ENCODE measurements around the gene GUCA1C. TPM values are rescaled to one million over a fixed set of nuclear protein-coding genes. Genes with fewer than 3 reads are reported as not detected.
A peak's percentile ranks its signal among the peaks of the same experiment; 100 is the strongest.

The GUCA1C gene, protein sequence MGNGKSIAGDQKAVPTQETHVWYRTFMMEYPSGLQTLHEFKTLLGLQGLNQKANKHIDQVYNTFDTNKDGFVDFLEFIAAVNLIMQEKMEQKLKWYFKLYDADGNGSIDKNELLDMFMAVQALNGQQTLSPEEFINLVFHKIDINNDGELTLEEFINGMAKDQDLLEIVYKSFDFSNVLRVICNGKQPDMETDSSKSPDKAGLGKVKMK
- not detected for total RNA-seq
- long read RNA-seq = 0 reads

DNA sequence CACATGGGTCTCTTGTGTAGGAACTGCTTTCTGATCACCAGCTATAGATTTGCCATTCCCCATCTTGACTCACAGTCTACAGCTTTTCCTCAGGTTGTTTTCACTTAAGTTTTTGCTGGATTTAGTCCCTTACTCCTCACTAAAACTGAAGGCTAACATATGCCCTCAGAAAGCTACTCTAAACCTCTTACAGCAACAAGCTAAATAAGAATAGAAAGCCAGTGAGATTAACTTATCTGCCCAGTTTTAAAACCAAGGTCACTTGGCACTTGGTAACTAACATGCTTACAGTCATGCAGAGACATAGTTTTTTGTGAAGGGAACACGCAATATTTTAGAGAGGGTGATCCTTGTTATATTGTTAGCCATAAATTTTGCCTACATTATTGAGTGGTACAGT is at the start of gene GUCA1C:
TSS of gene GUCA1C (minus strand) at position 180 of the 400 bp plus-strand sequence. CDS start at position 63, 117 bp downstream.
- DNase-seq = no peak
- TF ChIP-seq, protein P1, sequence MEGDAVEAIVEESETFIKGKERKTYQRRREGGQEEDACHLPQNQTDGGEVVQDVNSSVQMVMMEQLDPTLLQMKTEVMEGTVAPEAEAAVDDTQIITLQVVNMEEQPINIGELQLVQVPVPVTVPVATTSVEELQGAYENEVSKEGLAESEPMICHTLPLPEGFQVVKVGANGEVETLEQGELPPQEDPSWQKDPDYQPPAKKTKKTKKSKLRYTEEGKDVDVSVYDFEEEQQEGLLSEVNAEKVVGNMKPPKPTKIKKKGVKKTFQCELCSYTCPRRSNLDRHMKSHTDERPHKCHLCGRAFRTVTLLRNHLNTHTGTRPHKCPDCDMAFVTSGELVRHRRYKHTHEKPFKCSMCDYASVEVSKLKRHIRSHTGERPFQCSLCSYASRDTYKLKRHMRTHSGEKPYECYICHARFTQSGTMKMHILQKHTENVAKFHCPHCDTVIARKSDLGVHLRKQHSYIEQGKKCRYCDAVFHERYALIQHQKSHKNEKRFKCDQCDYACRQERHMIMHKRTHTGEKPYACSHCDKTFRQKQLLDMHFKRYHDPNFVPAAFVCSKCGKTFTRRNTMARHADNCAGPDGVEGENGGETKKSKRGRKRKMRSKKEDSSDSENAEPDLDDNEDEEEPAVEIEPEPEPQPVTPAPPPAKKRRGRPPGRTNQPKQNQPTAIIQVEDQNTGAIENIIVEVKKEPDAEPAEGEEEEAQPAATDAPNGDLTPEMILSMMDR (IDR thresholded peaks at IDR 0.05) = no peak
- no peak for TF ChIP-seq POLR2A (IDR thresholded peaks at IDR 0.05)
- Histone ChIP-seq H3K4me3 (no peak within 1 kb of the TSS), H3K9me3 (no peaks in the 10 kb centered on the region), H3K36me3 (no peaks in the 10 kb centered on the region), H3K27ac (no peak within 1 kb of the TSS), H3K27me3 (no peaks in the 10 kb centered on the region), H3K4me1 (no peaks in the 10 kb centered on the region)
- WGBS (ENCODE audit: insufficient coverage, low coverage, low lambda C conversion rate, missing lambda C conversion rate) = 92% methylated on average over 1 of the region's 1 CpG
- ATAC-seq = no peak
- intact Hi-C loops (cut with DNase I) = no loop called here

DNA sequence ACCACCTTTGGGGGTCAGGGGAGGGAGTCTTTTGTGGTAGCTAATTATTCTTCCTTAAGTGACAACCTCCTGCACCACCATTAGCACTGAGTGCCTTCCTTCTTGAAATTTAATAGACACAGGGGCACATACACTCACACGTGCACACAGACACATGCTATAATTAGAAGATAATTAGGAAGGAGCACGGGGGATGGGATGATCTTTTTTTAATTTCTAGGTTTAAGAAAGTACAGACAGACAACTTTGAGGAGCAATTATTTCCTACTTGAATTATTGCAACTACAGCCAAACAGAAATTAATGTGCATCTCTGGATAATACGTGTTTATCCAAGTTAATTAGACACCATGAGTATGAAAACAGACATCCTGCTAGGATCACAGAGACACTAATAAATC is 44.8 kb upstream of the GUCA1C start:
- TF ChIP-seq, protein P1 (IDR thresholded peaks at IDR 0.05) = no peak
- no peaks in the 10 kb centered on the region for H3K27me3 ChIP-seq
- H3K36me3 ChIP-seq = no peaks in the 10 kb centered on the region
- intact Hi-C loops (cut with DNase I) = no loop called here
- no peaks in the 10 kb centered on the region for H3K4me1 ChIP-seq
- 59% methylated on average over 3 of the region's 3 CpGs for WGBS (ENCODE audit: insufficient coverage, low coverage, low lambda C conversion rate, missing lambda C conversion rate)
- no peak overlapping the region for H3K27ac ChIP-seq
- H3K4me3 ChIP-seq = no peak overlapping the region
- ATAC-seq = no peak
- no peak for DNase-seq
- no peaks in the 10 kb centered on the region for H3K9me3 ChIP-seq

GRCh38 chr3:108985844-108986243 is 32.2 kb upstream of the GUCA1C start:
- WGBS (ENCODE audit: insufficient coverage, low coverage, low lambda C conversion rate, missing lambda C conversion rate) = 6% methylated on average over 1 of the region's 1 CpG
- H3K36me3 ChIP-seq = no peaks in the 10 kb centered on the region
- no peak for DNase-seq
- no peak overlapping the region for H3K27ac ChIP-seq
- no peak for TF ChIP-seq POLR2A (IDR thresholded peaks at IDR 0.05)
- TF ChIP-seq, protein P1 (IDR thresholded peaks at IDR 0.05) = no peak
- no peak for ATAC-seq
- no peak overlapping the region for H3K4me3 ChIP-seq
- H3K27me3 ChIP-seq = no peaks in the 10 kb centered on the region
- peaks cover 0 to 4% (median 0%) of the 10 kb centered on the region in 4 donors for H3K4me1 ChIP-seq
- intact Hi-C loops (cut with DNase I) = no loop called here
- no peaks in the 10 kb centered on the region for H3K9me3 ChIP-seq

DNA sequence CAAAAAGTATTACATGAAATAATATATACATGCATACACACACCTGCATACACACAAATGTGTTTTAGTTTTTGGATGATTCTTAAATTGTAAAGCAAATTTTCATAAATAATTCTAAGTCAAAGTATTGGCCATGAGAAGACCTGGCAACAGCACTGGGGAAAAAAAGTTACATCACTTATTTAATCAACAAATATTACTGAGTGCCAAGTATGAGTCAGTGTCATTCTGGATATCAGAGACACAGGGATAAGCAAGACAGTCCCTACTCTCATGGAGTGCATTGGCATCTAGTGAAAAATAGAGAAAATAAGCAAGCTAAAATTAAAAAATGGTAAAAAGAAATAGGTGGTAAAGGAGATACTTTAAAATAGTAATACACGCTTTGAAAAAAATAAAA is 29.4 kb upstream of the GUCA1C start:
- intact Hi-C loops (cut with DNase I) = no loop called here
- H3K27me3 ChIP-seq = no peaks in the 10 kb centered on the region
- no peaks in the 10 kb centered on the region for H3K9me3 ChIP-seq
- no peak for TF ChIP-seq POLR2A (IDR thresholded peaks at IDR 0.05)
- TF ChIP-seq, protein P1 (IDR thresholded peaks at IDR 0.05) = no peak
- no peak overlapping the region for H3K4me3 ChIP-seq
- H3K4me1 ChIP-seq = peaks cover 0 to 4% (median 1%) of the 10 kb centered on the region in 4 donors
- peak; percentile 93 to 100 (median 98) for ATAC-seq
- no peaks in the 10 kb centered on the region for H3K36me3 ChIP-seq
- no peak overlapping the region for H3K27ac ChIP-seq
- DNase-seq = no peak
- WGBS (ENCODE audit: insufficient coverage, low coverage, low lambda C conversion rate, missing lambda C conversion rate) = 67% methylated on average over 1 of the region's 1 CpG

All from right lobe of liver (tissue), 6 donors.